HG03045 (cell line): ENCODE data around the gene SPAG16.

Source experiments
- ATAC-seq: cut with Tn5 transposase; IDR thresholded peaks from one replicate; pipeline ENCODE4 v1.9.1; 2021; ENCODE audit warnings: mild to moderate bottlenecking, moderate library complexity; ENCODE audit not compliant: unreplicated experiment

The SPAG16 gene

DNA sequence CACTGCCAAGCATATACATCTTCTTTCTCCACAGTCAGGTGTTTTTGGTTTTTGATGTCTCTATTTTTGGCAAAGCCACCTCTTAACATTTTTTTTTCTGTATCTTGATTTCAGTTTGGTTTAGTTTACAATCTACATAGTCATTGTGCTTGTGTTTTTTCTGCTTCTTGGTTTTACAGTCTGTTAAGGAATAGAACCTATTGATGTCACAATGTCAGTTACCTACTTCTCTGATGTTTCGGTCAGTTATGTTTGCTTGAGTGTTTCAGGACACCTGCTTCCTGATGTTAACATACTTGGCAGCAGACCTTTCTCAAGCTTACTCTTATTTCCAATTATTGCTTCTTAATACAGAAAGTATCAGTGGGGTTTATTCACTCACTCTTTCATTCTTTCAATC lies 253.3 kb downstream of the SPAG16 start:
- ATAC-seq: no peak

GRCh38 chr2:213544940-213545339 lies 260.7 kb downstream of the SPAG16 start:
- ATAC-seq: no peak

DNA sequence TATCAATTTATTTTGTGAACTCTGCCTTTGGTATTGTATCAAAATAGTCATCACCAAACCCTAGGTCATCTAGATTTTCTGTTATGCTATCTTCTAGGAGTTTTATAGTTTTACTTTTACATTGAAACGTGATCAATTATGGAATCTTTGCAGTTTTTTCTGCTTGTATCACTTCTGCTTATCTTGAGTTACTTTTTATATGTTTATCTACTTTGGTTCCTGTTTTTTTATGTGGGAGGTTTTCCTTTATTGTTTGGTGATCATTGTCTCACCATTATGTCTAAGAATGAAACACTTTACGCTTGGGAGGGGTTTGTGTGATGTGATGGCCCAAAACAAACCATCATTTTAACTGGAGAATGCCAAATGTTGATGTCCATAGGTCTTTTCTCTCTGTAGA lies 261.2 kb downstream of the SPAG16 start:
- no peak for ATAC-seq

- ATAC-seq: no peak
Observed at GRCh38 chr2:213545964-213546475, 261.8 kb downstream of the SPAG16 start.

DNA sequence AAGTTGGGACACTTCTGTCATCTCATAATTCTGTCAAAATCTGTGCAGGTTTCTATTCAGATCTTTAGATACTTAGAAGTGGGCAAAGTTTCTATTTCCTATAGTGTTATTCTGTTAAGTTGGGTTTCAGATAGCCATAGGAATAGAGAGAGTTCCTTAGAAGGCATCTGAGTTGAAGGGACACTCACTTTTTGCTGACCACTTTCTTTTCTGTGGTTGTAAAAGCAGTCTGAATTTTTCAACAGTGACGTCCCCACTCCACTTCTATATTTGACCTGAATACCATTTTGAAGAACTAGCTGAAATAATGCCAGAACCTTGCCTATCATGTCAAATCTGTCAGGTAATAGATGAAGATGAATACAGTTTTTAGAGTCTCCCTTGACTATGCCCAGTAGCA lies 267.3 kb downstream of the SPAG16 start:
- no peak for ATAC-seq

DNA sequence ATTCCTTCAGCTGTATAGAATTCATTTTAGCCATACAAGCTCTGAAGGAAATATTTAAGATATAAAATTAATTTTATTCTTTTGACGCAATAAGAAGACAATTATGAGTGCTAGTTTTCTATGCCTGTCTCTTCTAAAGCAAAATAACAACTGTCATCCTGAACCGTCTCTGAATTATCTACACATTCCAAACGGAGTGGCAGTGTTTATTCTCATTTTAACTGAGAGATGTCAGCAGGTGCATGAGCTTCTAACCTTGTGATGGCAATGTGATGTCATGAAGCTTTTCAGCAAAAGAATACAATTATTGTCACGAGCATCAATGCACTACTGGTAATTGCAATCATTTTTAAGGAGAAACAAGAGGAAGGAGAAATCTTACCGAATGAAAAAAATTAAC lies 274.8 kb downstream of the SPAG16 start:
- no peak for ATAC-seq

DNA sequence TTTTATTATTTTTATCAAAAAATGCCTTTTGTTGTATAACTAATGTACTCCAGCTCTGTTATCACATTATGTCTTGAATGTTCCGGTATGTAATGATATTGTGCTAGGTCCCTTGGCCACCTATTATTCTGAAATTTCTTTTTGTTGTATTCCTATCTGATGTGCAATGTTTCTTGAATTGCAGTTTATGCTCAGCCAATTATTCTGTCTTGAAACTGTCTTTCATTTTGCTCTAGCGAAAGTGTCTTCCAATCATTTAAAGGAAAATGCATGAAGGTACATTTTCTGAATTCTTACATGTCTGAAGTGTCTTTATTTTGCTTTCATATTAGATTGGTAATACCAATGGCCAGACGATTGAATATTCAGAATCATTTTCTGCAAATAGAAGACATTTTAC lies 277.5 kb downstream of the SPAG16 start:
- no peak for ATAC-seq

GRCh38 chr2:213562539-213563180 lies 278.4 kb downstream of the SPAG16 start:
- ATAC-seq: no peak

- ATAC-seq: no peak
Observed at GRCh38 chr2:213566846-213567245, 282.6 kb downstream of the SPAG16 start.

GRCh38 chr2:213609570-213610170 lies 325.4 kb downstream of the SPAG16 start:
- no peak for ATAC-seq

- peak; percentile 50 for ATAC-seq
Observed at GRCh38 chr2:213627054-213627710, 342.9 kb downstream of the SPAG16 start.

DNA sequence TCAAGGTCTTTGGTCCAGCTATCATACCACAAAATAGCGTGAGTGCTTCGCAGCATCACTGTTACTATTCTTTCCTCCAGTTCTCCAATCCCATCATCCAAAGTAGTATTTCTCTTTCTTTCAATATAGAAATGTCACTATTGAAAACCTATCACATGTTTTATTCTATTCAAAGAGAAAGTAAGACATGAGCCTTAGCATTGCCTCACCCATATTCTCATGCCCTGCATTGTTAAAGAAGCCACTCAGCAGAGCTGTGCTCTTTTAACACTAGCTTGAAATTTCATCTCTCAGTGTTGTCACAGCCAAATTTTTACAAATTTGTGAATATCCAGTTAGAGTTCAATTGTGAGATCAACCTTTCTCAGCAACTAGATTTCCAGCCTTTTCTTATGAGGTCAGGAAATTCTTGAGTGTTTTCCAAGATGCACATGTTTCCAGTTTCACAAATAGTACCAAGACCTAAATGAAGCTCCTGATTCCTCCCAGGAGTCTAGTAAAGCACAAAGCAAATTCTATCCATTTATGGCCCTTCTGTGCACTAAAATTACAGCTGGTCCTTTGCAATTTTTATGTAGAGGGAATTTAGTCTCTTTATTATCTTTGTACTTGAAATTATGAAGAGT lies 343.7 kb downstream of the SPAG16 start:
- ATAC-seq: peak; percentile 33

- ATAC-seq: no peak
Observed at GRCh38 chr2:213640738-213641425, 356.6 kb downstream of the SPAG16 start.

DNA sequence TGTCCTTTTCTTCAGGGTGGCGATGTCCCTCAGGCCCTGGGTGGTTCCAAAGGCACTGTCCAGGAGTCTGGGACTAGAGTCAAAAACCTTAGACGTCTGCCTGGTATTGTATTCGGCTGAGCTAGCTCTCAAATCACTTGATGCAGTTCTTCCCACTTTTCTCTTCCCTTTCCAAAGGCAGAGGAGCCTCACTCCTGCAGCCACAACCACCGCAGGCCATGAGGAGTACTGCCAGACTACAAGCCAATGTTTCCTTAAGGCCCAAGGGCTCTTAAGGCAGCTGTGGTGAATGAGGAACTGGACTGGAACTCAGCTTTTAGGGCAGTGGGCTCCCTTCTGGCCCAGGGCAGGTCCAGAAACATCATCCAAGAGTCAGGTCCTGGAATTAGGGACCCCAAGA lies 360.7 kb downstream of the SPAG16 start:
- ATAC-seq: no peak

GRCh38 chr2:213649176-213649575 lies 364.9 kb downstream of the SPAG16 start:
- no peak for ATAC-seq

DNA sequence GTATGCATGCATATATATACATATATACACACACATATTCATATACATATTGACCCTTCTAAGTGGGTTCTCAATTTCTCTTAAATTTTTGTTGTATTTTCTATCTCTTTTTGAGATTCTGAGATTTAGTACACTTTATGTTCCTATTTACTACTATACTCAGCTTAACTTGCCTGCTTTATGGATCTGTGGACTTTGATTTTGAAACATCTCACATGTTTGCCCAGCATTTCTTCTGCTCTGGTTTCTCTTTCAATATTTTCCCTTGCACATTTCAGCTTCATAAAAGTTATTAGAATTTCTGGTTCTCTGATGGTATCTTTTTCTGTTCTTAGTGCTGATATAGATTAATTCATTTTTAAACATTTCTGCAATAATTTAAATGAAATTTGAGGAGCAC lies 380.6 kb downstream of the SPAG16 start:
- no peak for ATAC-seq

- ATAC-seq: no peak
Observed at GRCh38 chr2:213669657-213670056, 385.4 kb downstream of the SPAG16 start.

GRCh38 chr2:213678437-213679218 lies 394.4 kb downstream of the SPAG16 start:
- no peak for ATAC-seq

DNA sequence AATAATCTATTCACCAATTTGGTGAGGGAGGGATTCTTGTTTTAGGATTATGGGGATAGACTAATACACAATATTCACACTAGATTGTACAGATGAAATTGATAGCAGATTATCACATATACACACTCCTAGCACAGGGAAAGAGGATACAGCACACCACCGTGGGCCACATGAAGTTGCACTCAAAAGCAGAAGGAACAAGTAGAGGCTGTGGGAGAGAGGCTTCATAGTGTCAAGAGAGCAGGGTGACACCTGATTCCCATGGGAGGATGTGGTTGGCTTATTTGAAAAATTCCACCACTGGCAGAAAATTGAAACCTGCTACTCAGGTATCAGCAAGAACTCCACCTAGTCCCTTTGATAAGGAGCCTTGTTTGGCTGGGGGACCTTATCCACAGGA lies 395.6 kb downstream of the SPAG16 start:
- no peak for ATAC-seq

DNA sequence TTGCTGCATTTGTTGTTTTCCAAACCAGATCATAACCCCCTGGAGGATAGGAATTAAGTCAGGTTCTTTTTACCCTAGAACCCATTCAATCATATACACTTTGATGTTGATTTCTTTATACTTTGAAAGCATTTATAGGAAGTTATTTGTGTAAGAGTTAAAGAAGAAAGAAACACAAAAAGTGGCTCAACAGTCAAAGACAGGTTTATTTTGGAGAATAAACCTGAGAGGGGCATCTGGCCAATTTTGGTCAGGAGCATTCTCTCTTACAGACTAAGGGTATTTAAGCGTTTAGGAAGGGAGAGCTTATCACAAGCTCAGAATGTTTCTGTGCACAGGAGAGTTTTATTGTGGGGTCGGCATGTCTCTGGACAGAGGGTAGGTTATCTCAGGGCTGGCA lies 398.0 kb downstream of the SPAG16 start:
- ATAC-seq: no peak
